GM19463 (cell line): ENCODE data around the gene OSTN.

ENCODE experiments used
- ATAC-seq: cut with Tn5 transposase; IDR thresholded peaks from one replicate; pipeline ENCODE4 v1.9.1; 2021; ENCODE audit warnings: mild to moderate bottlenecking, moderate library complexity; ENCODE audit not compliant: unreplicated experiment

Gene OSTN

DNA sequence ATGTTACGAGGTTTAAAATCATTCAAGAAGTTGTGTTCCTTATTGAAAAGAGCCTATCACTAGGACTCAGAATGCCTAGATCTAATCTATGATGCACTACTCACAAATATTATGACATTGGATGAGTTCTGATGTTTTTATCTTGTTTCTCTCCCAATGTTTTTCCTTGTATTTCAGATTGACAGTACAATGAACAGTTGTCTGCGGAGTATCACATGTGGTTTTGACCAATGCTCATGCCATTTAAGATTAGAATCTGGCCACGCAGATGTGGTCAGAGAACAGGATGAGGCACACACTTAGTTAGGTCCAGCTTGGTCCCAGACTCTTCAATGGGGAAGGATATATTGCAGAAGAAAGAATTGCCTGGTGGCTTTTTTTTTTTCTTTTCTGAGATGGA lies 104.6 kb downstream of the OSTN start:
- no peak for ATAC-seq

DNA sequence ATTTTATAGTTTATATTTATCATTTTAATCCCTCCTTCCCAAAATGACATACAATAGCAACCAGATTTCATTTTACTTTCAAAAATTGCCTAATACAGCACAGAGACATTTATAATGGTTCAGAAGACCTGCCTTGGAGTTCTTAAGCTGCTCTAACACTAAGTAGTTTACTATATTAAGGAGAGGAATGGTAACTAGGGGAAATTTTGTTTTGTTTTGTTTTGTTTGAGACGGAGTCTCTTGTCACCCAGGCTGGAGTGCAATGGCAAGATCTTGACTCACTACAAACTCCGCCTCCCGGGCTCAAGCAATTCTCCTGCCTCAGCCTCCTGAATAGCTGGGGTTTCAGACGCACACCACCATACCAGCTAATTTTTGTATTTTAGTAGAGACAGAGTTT lies 107.4 kb downstream of the OSTN start:
- ATAC-seq = no peak

DNA sequence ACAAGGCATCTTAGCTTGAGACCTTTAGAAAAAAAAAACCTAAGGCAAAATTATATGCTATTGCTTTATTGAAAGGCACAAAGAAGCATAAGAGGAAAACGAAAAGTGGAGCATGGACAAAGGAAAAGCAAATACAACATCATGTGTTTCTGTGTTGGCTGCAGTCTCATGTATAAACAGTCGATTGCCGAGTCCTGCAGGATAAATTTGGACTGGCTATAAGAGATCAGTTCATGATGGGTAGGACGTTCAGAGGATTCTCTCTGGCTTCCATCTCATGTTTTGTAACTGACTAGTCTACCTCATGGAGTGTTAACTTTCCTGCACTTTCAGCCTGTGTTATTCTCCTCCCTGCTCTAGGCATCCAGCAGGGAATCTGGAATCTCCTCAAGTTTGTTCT lies 108.3 kb downstream of the OSTN start:
- ATAC-seq = no peak

DNA sequence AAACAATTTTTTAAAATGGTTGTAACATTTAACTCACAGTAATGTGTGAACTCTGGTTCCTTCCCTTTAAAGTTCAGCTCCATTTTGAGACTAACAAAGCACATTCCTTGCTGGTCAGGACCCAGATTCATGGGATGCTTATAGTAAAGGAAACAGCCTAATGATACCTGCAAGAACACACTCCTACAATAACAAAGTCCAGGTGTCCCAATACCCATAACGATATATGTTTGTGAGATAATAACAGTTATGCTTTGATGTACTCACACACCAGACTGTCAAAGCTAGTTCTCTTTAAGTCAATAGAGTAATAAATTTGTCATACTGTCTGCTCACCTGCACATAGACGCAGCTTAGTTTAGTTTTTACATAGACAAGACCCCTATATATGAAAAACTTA lies 114.3 kb downstream of the OSTN start:
- no peak for ATAC-seq

DNA sequence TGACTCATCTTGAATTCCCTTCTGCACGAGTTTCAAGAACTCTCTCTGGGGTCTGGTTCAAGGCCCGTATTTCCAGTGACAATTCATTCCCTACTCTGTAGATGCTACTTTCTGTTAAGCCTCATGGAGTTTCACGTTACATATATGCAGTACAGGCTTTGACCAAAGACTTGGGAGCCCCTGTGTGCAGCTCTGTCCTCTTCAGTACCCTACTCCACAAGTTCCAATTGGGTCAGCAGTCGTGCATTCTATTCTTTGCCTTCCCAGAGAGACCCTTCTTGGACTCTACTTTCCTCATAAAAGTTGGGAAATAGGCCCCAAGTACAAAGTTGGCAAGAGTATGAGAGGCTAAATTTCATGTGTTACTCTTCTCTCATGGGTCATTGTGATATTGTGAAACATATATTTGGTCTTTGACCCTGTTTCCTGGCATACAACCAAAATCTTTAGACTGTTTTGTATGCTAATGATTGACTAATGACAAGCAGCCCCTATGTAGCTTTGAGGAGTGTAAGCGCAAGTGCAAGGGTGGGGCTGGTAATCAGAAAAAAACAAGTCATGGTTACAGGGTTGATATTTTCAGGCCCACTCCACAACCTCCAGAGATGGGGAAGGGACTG lies 115.2 kb downstream of the OSTN start:
- no peak for ATAC-seq
